ENCODE measurements around the gene EBPL. TPM values are rescaled to one million over a fixed set of nuclear protein-coding genes. Genes with fewer than 3 reads are reported as not detected.

The EBPL gene
- total and polyA plus RNA-seq, 8 donors = 36.5 to 307 (median 65.1) TPM

DNA sequence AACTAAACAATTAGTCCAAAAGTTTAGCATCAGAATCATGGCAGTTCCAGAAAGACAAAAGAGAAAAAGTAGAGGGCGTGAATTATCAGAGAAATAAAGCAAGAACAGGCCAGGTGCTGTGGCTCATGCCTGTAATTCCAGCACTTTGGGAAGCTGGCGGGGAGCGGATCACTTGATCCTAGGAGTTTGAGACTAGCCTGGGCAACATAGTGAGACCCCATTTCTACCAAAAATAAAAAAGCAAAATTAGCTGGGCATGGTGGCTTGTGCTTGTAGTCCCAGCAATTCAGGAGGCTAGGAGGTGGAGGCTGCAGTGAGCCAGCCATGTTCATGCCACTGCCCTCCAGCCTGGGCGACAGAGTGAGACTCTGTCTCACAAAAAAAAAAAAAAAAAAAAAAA lies 44.6 kb downstream of the EBPL start:
- WGBS, 5 donors = 93 to 96% (median 95%) methylated on average over 4 of the region's 4 CpGs
- H3K9me3 ChIP-seq = no peaks in the 10 kb centered on the region
- H3K36me3 ChIP-seq = no peaks in the 10 kb centered on the region
- intact Hi-C loops (cut with DNase I; ENCODE audit: low total_unique reads) = no loop called here
- H3K4me1 ChIP-seq = peaks cover 0 to 11% (median 8%) of the 10 kb centered on the region in 4 donors
- no peak overlapping the region for H3K4me3 ChIP-seq
- no peak overlapping the region for H3K27ac ChIP-seq
- TF ChIP-seq CTCF (IDR thresholded peaks at IDR 0.05) = no peak
- TF ChIP-seq POLR2AphosphoS5 (IDR thresholded peaks at IDR 0.05) = no peak
- TF ChIP-seq POLR2A (IDR thresholded peaks at IDR 0.05) = no peak
- TF ChIP-seq EP300 (IDR thresholded peaks at IDR 0.05) = no peak
- H3K27me3 ChIP-seq = no peaks in the 10 kb centered on the region
- no peak for DNase-seq

GRCh38 chr13:49645451-49645850 lies 45.8 kb downstream of the EBPL start:
- no peak for DNase-seq
- H3K4me1 ChIP-seq = peaks cover 0 to 11% (median 8%) of the 10 kb centered on the region in 4 donors
- H3K4me3 ChIP-seq = no peak overlapping the region
- TF ChIP-seq POLR2AphosphoS5 (IDR thresholded peaks at IDR 0.05) (no peak), POLR2A (IDR thresholded peaks at IDR 0.05) (no peak), CTCF (IDR thresholded peaks at IDR 0.05) (no peak), EP300 (IDR thresholded peaks at IDR 0.05) (no peak)
- intact Hi-C loops (cut with DNase I; ENCODE audit: low total_unique reads) = no loop called here
- no peak overlapping the region for H3K27ac ChIP-seq
- no peaks in the 10 kb centered on the region for H3K36me3 ChIP-seq
- no peaks in the 10 kb centered on the region for H3K27me3 ChIP-seq
- WGBS, 5 donors = 77 to 86% (median 81%) methylated on average over 13 of the region's 13 CpGs
- no peaks in the 10 kb centered on the region for H3K9me3 ChIP-seq

- intact Hi-C loops (cut with DNase I; ENCODE audit: low total_unique reads) = no loop called here
- H3K27me3 ChIP-seq = no peaks in the 10 kb centered on the region
- 79 to 89% (median 83%) methylated on average over 12 of the region's 12 CpGs for WGBS, 5 donors
- H3K36me3 ChIP-seq = no peaks in the 10 kb centered on the region
- H3K4me3 ChIP-seq = no peak overlapping the region
- TF ChIP-seq EP300 (IDR thresholded peaks at IDR 0.05) = no peak
- no peak for TF ChIP-seq POLR2A (IDR thresholded peaks at IDR 0.05)
- no peak for TF ChIP-seq POLR2AphosphoS5 (IDR thresholded peaks at IDR 0.05)
- no peak for TF ChIP-seq CTCF (IDR thresholded peaks at IDR 0.05)
- H3K4me1 ChIP-seq = no peaks in the 10 kb centered on the region
- no peak for DNase-seq
- H3K27ac ChIP-seq = peak overlapping the region in 2 of 5 donors; percentile 68 to 70
- H3K9me3 ChIP-seq = no peaks in the 10 kb centered on the region
These were observed 48.1 kb downstream of the EBPL start for GRCh38 chr13:49643035-49643646.

GRCh38 chr13:49641801-49642291 lies 49.4 kb downstream of the EBPL start:
- no peak for DNase-seq
- intact Hi-C loops (cut with DNase I; ENCODE audit: low total_unique reads) = no loop called here
- 74 to 86% (median 80%) methylated on average over 4 of the region's 4 CpGs for WGBS, 5 donors

More at GRCh38 chr13:49641801-49642291, 49.4 kb downstream of the EBPL start:
- Histone ChIP-seq H3K9me3 (no peaks in the 10 kb centered on the region), H3K36me3 (no peaks in the 10 kb centered on the region), H3K27me3 (no peaks in the 10 kb centered on the region), H3K4me1 (no peaks in the 10 kb centered on the region), H3K27ac (peak overlapping the region in 3 of 5 donors; percentile 29 to 70 (median 68)), H3K4me3 (no peak overlapping the region)
- TF ChIP-seq CTCF (IDR thresholded peaks at IDR 0.05) = no peak
- TF ChIP-seq POLR2AphosphoS5 (IDR thresholded peaks at IDR 0.05) = peak in 1 of 3 donors; percentile 26
